HEK293 (cell line): ENCODE measurements around the gene SEMA4C.

Experiments
- CTCF ChIA-PET: fragments of 350-600 bp; formaldehyde crosslinking; extraction: SDS; loops from one replicate; lab custom pipeline; 2021; ENCODE audit warnings: antibody characterized with exemption; lab: Yijun Ruan, JAX
- POLR2A ChIA-PET: fragments of 300-600 bp; formaldehyde crosslinking; extraction: SDS; loops from one replicate; lab custom pipeline; 2020; ENCODE audit warnings: antibody characterized with exemption, inconsistent platforms; lab: Yijun Ruan, JAX
- H3K27ac ChIP-seq: fragments of 200-500 bp; sonication (Bioruptor generic); 2 replicates; pipeline ENCODE4 v1.5.1; 2014; ENCODE audit warnings: low read depth, low read length, control low read depth, inconsistent platforms; ENCODE audit errors: extremely low read depth
- H3K36me3 ChIP-seq, 2 experiments: fragments of 200-500 bp in 1 of 2; sonication (Bioruptor generic) in 1 of 2; 1 replicate in 1 of 2; 2 replicates in 1 of 2; pipeline ENCODE4 v1.5.1; 2014 to 2017; ENCODE audit warnings: inconsistent platforms in 2 of 2, low read length in 2 of 2; ENCODE audit not compliant: control insufficient read depth in 2 of 2, insufficient read depth in 1 of 2
- H3K4me1 ChIP-seq: fragments of 200-500 bp; sonication (Bioruptor generic); 2 replicates; pipeline ENCODE4 v1.5.1; 2014; ENCODE audit warnings: mild to moderate bottlenecking, low read length, inconsistent platforms; ENCODE audit not compliant: control insufficient read depth, insufficient read depth
- H3K4me3 ChIP-seq: 2 replicates; pipeline ENCODE4 v1.5.1; 2011; ENCODE audit warnings: low read depth, mild to moderate bottlenecking, control low read depth, low read length, moderate library complexity
- H3K9me3 ChIP-seq: fragments of 200-500 bp; sonication (Bioruptor generic); 2 replicates; pipeline ENCODE4 v1.5.1; 2014; ENCODE audit warnings: low read depth, low read length, inconsistent platforms; ENCODE audit not compliant: control insufficient read depth, insufficient read depth
- KLF1 ChIP-seq: fragments of 450-650 bp; formaldehyde crosslinking; IDR thresholded peaks from 2 replicates; pipeline ENCODE4 v1.5.1; 2016; ENCODE audit warnings: missing biosample characterization, missing genetic modification characterization
- KLF16 ChIP-seq: fragments of 450-650 bp; formaldehyde crosslinking; IDR thresholded peaks from 2 replicates; pipeline ENCODE4 v1.5.1; 2017; ENCODE audit warnings: missing biosample characterization, missing genetic modification characterization
- KLF7 ChIP-seq: fragments of 450-650 bp; formaldehyde crosslinking; IDR thresholded peaks from 2 replicates; pipeline ENCODE4 v1.5.1; 2016; ENCODE audit warnings: missing biosample characterization, missing genetic modification characterization, borderline replicate concordance
- OSR2 ChIP-seq: fragments of 450-650 bp; formaldehyde crosslinking; IDR thresholded peaks from 2 replicates; pipeline ENCODE4 v1.5.1; 2016; ENCODE audit warnings: missing biosample characterization, missing genetic modification characterization
- OVOL3 ChIP-seq: fragments of 450-650 bp; formaldehyde crosslinking; IDR thresholded peaks from 2 replicates; pipeline ENCODE4 v1.5.1; 2016; ENCODE audit warnings: missing biosample characterization, missing genetic modification characterization
- SCRT2 ChIP-seq: fragments of 450-650 bp; formaldehyde crosslinking; IDR thresholded peaks from 2 replicates; pipeline ENCODE4 v1.5.1; 2016; ENCODE audit warnings: missing biosample characterization, missing genetic modification characterization
- SP3 ChIP-seq: fragments of 450-650 bp; formaldehyde crosslinking; IDR thresholded peaks from 2 replicates; pipeline ENCODE4 v1.5.1; 2016; ENCODE audit warnings: missing biosample characterization, missing genetic modification characterization
- ZNF10 ChIP-seq: fragments of 450-650 bp; formaldehyde crosslinking; IDR thresholded peaks from 2 replicates; pipeline ENCODE4 v1.5.1; 2017; ENCODE audit warnings: missing biosample characterization, missing genetic modification characterization
- ZNF121 ChIP-seq: fragments of 450-650 bp; formaldehyde crosslinking; IDR thresholded peaks from 2 replicates; pipeline ENCODE4 v1.5.1; 2016; ENCODE audit warnings: missing biosample characterization, missing genetic modification characterization
- ZNF133 ChIP-seq: fragments of 450-650 bp; formaldehyde crosslinking; IDR thresholded peaks from 2 replicates; pipeline ENCODE4 v1.5.1; 2016; ENCODE audit warnings: missing biosample characterization, missing genetic modification characterization
- ZNF37A ChIP-seq: fragments of 450-650 bp; IDR thresholded peaks from 2 replicates; pipeline ENCODE4 v1.5.1; 2018; ENCODE audit warnings: missing biosample characterization, missing genetic modification characterization
- ZNF664 ChIP-seq: fragments of 450-650 bp; formaldehyde crosslinking; IDR thresholded peaks from 2 replicates; pipeline ENCODE4 v1.5.1; 2016; ENCODE audit warnings: missing biosample characterization, missing genetic modification characterization
- TF ChIP-seq, protein P1 (sequence below): fragments of 450-650 bp; formaldehyde crosslinking; IDR thresholded peaks from 2 replicates; pipeline ENCODE4 v1.5.1; 2016; ENCODE audit warnings: missing biosample characterization, missing genetic modification characterization
- TF ChIP-seq, protein P2 (sequence below): fragments of 450-650 bp; formaldehyde crosslinking; IDR thresholded peaks from 2 replicates; pipeline ENCODE4 v1.5.1; 2016; ENCODE audit warnings: missing biosample characterization, missing genetic modification characterization
- TF ChIP-seq, protein P3 (sequence below): fragments of 450-650 bp; formaldehyde crosslinking; IDR thresholded peaks from 2 replicates; pipeline ENCODE4 v1.5.1; 2016; ENCODE audit warnings: missing biosample characterization, missing genetic modification characterization, low read depth
- TF ChIP-seq, protein P4 (sequence below): fragments of 450-650 bp; formaldehyde crosslinking; IDR thresholded peaks from 2 replicates; pipeline ENCODE4 v1.5.1; 2016; ENCODE audit warnings: missing biosample characterization, missing genetic modification characterization, borderline replicate concordance

The SEMA4C gene

DNA sequence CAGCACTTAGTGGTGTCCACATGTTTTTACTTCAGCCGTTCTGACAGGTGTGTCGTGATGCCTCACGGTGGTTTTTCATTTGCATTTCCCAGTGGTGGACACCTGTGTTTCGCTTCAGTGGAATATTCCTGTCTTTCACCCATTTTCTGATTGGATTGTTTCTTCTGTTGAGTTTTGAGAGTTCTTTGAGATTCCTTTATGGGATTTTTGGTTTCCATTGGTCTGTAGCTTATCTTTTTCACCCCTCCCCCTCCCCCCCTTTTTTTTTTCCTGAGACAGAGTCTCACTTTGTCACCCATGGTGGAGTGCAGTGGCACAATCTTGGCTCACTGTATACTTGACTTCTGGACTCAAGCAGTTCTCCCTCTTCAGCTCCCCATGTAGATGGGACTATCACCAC lies 34.0 kb downstream of the SEMA4C start:
- POLR2A ChIA-PET, result interaction anchor here (0.7 to 1.3 kb wide), 4 partner anchors 11 to 387 kb away, joined by 3 to 8 read pairs (median 4); no protein-coding TSS in a partner anchor
- TF ChIP-seq, protein P1, sequence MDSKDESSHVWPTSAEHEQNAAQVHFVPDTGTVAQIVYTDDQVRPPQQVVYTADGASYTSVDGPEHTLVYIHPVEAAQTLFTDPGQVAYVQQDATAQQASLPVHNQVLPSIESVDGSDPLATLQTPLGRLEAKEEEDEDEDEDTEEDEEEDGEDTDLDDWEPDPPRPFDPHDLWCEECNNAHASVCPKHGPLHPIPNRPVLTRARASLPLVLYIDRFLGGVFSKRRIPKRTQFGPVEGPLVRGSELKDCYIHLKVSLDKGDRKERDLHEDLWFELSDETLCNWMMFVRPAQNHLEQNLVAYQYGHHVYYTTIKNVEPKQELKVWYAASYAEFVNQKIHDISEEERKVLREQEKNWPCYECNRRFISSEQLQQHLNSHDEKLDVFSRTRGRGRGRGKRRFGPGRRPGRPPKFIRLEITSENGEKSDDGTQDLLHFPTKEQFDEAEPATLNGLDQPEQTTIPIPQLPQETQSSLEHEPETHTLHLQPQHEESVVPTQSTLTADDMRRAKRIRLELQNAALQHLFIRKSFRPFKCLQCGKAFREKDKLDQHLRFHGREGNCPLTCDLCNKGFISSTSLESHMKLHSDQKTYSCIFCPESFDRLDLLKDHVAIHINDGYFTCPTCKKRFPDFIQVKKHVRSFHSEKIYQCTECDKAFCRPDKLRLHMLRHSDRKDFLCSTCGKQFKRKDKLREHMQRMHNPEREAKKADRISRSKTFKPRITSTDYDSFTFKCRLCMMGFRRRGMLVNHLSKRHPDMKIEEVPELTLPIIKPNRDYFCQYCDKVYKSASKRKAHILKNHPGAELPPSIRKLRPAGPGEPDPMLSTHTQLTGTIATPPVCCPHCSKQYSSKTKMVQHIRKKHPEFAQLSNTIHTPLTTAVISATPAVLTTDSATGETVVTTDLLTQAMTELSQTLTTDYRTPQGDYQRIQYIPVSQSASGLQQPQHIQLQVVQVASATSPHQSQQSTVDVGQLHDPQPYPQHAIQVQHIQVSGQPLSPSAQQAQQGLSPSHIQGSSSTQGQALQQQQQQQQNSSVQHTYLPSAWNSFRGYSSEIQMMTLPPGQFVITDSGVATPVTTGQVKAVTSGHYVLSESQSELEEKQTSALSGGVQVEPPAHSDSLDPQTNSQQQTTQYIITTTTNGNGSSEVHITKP (tag by site-specific recombination), result peak; percentile 32; the same call in 1 of the 2 replicates
- TF ChIP-seq, protein P2, sequence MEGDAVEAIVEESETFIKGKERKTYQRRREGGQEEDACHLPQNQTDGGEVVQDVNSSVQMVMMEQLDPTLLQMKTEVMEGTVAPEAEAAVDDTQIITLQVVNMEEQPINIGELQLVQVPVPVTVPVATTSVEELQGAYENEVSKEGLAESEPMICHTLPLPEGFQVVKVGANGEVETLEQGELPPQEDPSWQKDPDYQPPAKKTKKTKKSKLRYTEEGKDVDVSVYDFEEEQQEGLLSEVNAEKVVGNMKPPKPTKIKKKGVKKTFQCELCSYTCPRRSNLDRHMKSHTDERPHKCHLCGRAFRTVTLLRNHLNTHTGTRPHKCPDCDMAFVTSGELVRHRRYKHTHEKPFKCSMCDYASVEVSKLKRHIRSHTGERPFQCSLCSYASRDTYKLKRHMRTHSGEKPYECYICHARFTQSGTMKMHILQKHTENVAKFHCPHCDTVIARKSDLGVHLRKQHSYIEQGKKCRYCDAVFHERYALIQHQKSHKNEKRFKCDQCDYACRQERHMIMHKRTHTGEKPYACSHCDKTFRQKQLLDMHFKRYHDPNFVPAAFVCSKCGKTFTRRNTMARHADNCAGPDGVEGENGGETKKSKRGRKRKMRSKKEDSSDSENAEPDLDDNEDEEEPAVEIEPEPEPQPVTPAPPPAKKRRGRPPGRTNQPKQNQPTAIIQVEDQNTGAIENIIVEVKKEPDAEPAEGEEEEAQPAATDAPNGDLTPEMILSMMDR (tag by site-specific recombination), result no peak
- TF ChIP-seq, protein P3, sequence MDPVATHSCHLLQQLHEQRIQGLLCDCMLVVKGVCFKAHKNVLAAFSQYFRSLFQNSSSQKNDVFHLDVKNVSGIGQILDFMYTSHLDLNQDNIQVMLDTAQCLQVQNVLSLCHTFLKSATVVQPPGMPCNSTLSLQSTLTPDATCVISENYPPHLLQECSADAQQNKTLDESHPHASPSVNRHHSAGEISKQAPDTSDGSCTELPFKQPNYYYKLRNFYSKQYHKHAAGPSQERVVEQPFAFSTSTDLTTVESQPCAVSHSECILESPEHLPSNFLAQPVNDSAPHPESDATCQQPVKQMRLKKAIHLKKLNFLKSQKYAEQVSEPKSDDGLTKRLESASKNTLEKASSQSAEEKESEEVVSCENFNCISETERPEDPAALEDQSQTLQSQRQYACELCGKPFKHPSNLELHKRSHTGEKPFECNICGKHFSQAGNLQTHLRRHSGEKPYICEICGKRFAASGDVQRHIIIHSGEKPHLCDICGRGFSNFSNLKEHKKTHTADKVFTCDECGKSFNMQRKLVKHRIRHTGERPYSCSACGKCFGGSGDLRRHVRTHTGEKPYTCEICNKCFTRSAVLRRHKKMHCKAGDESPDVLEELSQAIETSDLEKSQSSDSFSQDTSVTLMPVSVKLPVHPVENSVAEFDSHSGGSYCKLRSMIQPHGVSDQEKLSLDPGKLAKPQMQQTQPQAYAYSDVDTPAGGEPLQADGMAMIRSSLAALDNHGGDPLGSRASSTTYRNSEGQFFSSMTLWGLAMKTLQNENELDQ (tag by site-specific recombination), result no peak
- TF ChIP-seq SP3 (no peak), KLF16 (tag by site-specific recombination) (no peak), KLF1 (tag by site-specific recombination) (no peak)
- TF ChIP-seq, protein P4, sequence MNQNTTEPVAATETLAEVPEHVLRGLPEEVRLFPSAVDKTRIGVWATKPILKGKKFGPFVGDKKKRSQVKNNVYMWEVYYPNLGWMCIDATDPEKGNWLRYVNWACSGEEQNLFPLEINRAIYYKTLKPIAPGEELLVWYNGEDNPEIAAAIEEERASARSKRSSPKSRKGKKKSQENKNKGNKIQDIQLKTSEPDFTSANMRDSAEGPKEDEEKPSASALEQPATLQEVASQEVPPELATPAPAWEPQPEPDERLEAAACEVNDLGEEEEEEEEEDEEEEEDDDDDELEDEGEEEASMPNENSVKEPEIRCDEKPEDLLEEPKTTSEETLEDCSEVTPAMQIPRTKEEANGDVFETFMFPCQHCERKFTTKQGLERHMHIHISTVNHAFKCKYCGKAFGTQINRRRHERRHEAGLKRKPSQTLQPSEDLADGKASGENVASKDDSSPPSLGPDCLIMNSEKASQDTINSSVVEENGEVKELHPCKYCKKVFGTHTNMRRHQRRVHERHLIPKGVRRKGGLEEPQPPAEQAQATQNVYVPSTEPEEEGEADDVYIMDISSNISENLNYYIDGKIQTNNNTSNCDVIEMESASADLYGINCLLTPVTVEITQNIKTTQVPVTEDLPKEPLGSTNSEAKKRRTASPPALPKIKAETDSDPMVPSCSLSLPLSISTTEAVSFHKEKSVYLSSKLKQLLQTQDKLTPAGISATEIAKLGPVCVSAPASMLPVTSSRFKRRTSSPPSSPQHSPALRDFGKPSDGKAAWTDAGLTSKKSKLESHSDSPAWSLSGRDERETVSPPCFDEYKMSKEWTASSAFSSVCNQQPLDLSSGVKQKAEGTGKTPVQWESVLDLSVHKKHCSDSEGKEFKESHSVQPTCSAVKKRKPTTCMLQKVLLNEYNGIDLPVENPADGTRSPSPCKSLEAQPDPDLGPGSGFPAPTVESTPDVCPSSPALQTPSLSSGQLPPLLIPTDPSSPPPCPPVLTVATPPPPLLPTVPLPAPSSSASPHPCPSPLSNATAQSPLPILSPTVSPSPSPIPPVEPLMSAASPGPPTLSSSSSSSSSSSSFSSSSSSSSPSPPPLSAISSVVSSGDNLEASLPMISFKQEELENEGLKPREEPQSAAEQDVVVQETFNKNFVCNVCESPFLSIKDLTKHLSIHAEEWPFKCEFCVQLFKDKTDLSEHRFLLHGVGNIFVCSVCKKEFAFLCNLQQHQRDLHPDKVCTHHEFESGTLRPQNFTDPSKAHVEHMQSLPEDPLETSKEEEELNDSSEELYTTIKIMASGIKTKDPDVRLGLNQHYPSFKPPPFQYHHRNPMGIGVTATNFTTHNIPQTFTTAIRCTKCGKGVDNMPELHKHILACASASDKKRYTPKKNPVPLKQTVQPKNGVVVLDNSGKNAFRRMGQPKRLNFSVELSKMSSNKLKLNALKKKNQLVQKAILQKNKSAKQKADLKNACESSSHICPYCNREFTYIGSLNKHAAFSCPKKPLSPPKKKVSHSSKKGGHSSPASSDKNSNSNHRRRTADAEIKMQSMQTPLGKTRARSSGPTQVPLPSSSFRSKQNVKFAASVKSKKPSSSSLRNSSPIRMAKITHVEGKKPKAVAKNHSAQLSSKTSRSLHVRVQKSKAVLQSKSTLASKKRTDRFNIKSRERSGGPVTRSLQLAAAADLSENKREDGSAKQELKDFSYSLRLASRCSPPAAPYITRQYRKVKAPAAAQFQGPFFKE, result no peak
- TF ChIP-seq, all 188 proteins: peak for 1
- Histone ChIP-seq H3K4me3 (no peak overlapping the region), H3K36me3 (peaks cover 15 to 79% of the 10 kb centered on the region in 2 experiments), H3K27ac (no peak overlapping the region), H3K4me1 (peaks cover 4% of the 10 kb centered on the region; the same call in 1 of the 2 replicates), H3K9me3 (no peaks in the 10 kb centered on the region)
- CTCF ChIA-PET, result interaction anchor here (1.6 kb wide), 1 partner anchor 22 kb away, joined by 5 read pairs; the partner anchor contains the start of gene ANKRD39

DNA sequence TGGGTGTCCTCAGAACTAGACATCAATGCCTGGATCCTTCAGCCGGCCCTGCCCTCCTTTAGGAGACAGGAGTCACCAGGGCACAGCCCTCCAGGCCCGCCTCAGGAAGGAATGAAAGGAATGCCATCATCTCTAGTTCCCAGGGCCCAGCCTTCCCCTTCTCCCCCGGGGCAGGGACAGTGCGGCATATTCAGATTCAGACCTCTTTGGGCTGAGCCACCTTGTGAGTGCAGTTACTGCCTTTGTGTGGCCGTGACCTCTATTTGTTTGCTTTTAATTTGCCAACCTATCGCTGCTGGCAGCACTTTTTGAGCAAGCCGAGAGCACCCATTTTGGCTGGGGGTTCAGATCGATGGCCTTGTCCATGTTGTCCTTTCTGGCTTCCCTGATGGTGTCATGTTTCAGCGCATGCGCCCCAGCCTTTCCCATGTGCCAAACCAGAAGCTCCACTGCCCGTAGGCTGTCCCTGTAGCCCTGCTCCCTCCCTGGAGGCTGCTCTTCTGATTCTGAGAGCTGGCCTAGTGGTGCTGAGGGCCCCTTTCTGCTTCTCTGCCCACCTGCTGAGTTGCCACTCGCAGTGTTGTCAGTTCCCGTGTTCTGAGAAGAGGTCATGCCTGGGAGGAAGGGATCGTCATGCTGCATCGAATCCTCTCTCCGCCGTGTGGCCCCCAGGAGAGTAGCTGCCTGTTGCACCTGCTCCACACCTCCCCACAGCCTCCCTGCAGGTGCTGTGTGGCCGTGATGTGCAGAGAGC lies 36.9 kb downstream of the SEMA4C start:
- peaks cover 4% of the 10 kb centered on the region; the same call in 1 of the 2 replicates for H3K4me1 ChIP-seq
- ChIA-PET CTCF (interaction anchor here (0.6 to 1.7 kb wide), 4 partner anchors 24 to 824 kb away, joined by 3 to 4 read pairs (median 3); no protein-coding TSS in a partner anchor), POLR2A (interaction anchor here (1.0 to 2.1 kb wide), 3 partner anchors 9 to 17 kb away, joined by 4 to 6 read pairs (median 4); partner anchors contain the start of gene CNNM3)
- H3K9me3 ChIP-seq, result no peaks in the 10 kb centered on the region
- no peak overlapping the region for H3K4me3 ChIP-seq
- peak overlapping the region; percentile 46; the same call in 1 of the 2 replicates for H3K27ac ChIP-seq
- peaks cover 26 to 78% of the 10 kb centered on the region in 2 experiments for H3K36me3 ChIP-seq
- TF ChIP-seq ZNF37A (tag by site-specific recombination), result no peak
- no peak for TF ChIP-seq KLF16 (tag by site-specific recombination)
- no peak for TF ChIP-seq ZNF133 (tag by site-specific recombination)
- TF ChIP-seq ZNF10 (tag by site-specific recombination), result no peak
- TF ChIP-seq OSR2 (tag by site-specific recombination), result no peak
- no peak for TF ChIP-seq ZNF664
- peak; percentile 92 for TF ChIP-seq SCRT2 (tag by site-specific recombination)
- no peak for TF ChIP-seq KLF7
- no peak for TF ChIP-seq ZNF121 (tag by site-specific recombination)
- no peak for TF ChIP-seq OVOL3 (tag by site-specific recombination)
